Activated CD8-positive, alpha-beta memory T cell treated with anti-CD3 and anti-CD28 coated beads, Interleukin-2, amount 50 U/mL, for 24 hours (primary cell): Measurements from ENCODE around the gene CSTA.
A peak's percentile ranks its signal among the peaks of the same experiment; 100 is the strongest.

ENCODE experiments used
- DNase-seq: peaks from one replicate; pipeline ENCODE4 v3.0.0-alpha.2; 2020; ENCODE audit errors: extremely low read depth

Gene CSTA

GRCh38 chr3:122324871-122325323, at the start of gene CSTA:
TSS of gene CSTA (plus strand) at chr3:122325248. CDS start at chr3:122325293, 45 bp downstream.
- DNase-seq: no peak

GRCh38 chr3:122281891-122282290, 43.2 kb upstream of the CSTA start:
- no peak for DNase-seq

GRCh38 chr3:122283796-122284445, 41.1 kb upstream of the CSTA start:
- DNase-seq: no peak

- DNase-seq: no peak
These were observed 40.6 kb upstream of the CSTA start for GRCh38 chr3:122284486-122284885.

GRCh38 chr3:122294359-122294758, 30.7 kb upstream of the CSTA start:
- no peak for DNase-seq

- DNase-seq: no peak
These were observed 29.6 kb upstream of the CSTA start for GRCh38 chr3:122295266-122296062.

- no peak for DNase-seq
These were observed 26.8 kb upstream of the CSTA start for GRCh38 chr3:122298239-122298638.

- DNase-seq: no peak
These were observed 25.8 kb upstream of the CSTA start for GRCh38 chr3:122299215-122299614.

- peak; percentile 13 for DNase-seq
These were observed 25.1 kb upstream of the CSTA start for GRCh38 chr3:122299872-122300460.

GRCh38 chr3:122301063-122301462, 24.0 kb upstream of the CSTA start:
- no peak for DNase-seq

GRCh38 chr3:122305818-122306621, 19.0 kb upstream of the CSTA start:
- DNase-seq: no peak

- DNase-seq: no peak
These were observed 18.5 kb upstream of the CSTA start for GRCh38 chr3:122306622-122306953.

- DNase-seq: no peak
These were observed 17.9 kb upstream of the CSTA start for GRCh38 chr3:122307094-122307687.

GRCh38 chr3:122307976-122308375, 17.1 kb upstream of the CSTA start:
- no peak for DNase-seq

GRCh38 chr3:122310361-122310760, 14.7 kb upstream of the CSTA start:
- DNase-seq: no peak

GRCh38 chr3:122312826-122313225, 12.2 kb upstream of the CSTA start:
- DNase-seq: no peak

- no peak for DNase-seq
These were observed 11.8 kb upstream of the CSTA start for GRCh38 chr3:122313281-122313680.

- no peak for DNase-seq
These were observed 10.7 kb upstream of the CSTA start for GRCh38 chr3:122314228-122314876.

- no peak for DNase-seq
These were observed 9.4 kb upstream of the CSTA start for GRCh38 chr3:122315619-122316018.

GRCh38 chr3:122316368-122316767, 8.7 kb upstream of the CSTA start:
- DNase-seq: no peak

GRCh38 chr3:122318620-122319019, 6.4 kb upstream of the CSTA start:
- no peak for DNase-seq
